Activated CD8-positive, alpha-beta T cell treated with anti-CD3 and anti-CD28 coated beads for 36 hours (primary cell): ENCODE data around the gene RDX. TPM values are rescaled to one million over a fixed set of nuclear protein-coding genes. Genes with fewer than 3 reads are reported as not detected.

ENCODE experiments used
- ATAC-seq: fragments of 200-7000 bp; cut with Tn5 transposase; one replicate; pipeline ENCODE4 v1.10.0; 2021; ENCODE audit warnings: mild to moderate bottlenecking, moderate library complexity
- CTCF ChIA-PET: fragments of 350-600 bp; sonication (Branson Sonifier 250); formaldehyde crosslinking; loops from one replicate; lab custom pipeline; 2021; ENCODE audit warnings: antibody characterized with exemption; lab: Charles Lee
- POLR2A ChIA-PET: fragments of 350-600 bp; sonication (Branson Sonifier 250); formaldehyde crosslinking; loops from one replicate; lab custom pipeline; 2021; ENCODE audit warnings: antibody characterized with exemption; lab: Charles Lee
- DNase-seq: peaks from one replicate; pipeline ENCODE4 v3.0.0-alpha.2; 2020
- H3K27ac Mint-ChIP-seq: one replicate; pipeline ENCODE4 v1.8.0; 2021; ENCODE audit warnings: mild to moderate bottlenecking, mixed read lengths
- H3K27me3 Mint-ChIP-seq: one replicate; pipeline ENCODE4 v1.8.0; 2021; ENCODE audit warnings: mixed read lengths
- H3K36me3 Mint-ChIP-seq: one replicate; pipeline ENCODE4 v1.8.0; 2021; ENCODE audit warnings: low read depth, mixed read lengths
- H3K4me1 Mint-ChIP-seq: one replicate; pipeline ENCODE4 v1.8.0; 2021; ENCODE audit warnings: low read depth, mixed read lengths
- H3K4me3 Mint-ChIP-seq: one replicate; pipeline ENCODE4 v1.8.0; 2021; ENCODE audit warnings: mild to moderate bottlenecking, moderate library complexity, mixed read lengths
- H3K9me3 Mint-ChIP-seq: one replicate; pipeline ENCODE4 v1.8.0; 2021; ENCODE audit warnings: mixed read lengths
- intact Hi-C: fragments of 100-400 bp; cut with micrococcal nuclease; formaldehyde crosslinking; loops from one replicate; pipeline ENCODE4 v1.10.0; 2022
- total RNA-seq, 2 experiments: library from RNA; stranded (reverse); gene quantifications; one replicate each; pipeline ENCODE4 v1.2.3, GENCODE V29; 2021
- TF ChIP-seq, protein P1 (sequence below): fragments of 200-600 bp; IDR thresholded peaks from one replicate; pipeline ENCODE4 v1.8.0; 2022; ENCODE audit warnings: antibody characterized with exemption, mild to moderate bottlenecking

The RDX gene
- total RNA-seq, 2 experiments from 2014 or later, result 37.8 to 41.2 TPM

GRCh38 chr11:110269996-110270395, 26.4 kb downstream of the RDX start:
- POLR2A ChIA-PET, result no interaction called here
- H3K27me3 Mint-ChIP-seq, result no peaks in the 10 kb centered on the region
- H3K4me1 Mint-ChIP-seq, result peaks cover 1% of the 10 kb centered on the region
- CTCF ChIA-PET, result no interaction called here
- TF ChIP-seq, protein P1, sequence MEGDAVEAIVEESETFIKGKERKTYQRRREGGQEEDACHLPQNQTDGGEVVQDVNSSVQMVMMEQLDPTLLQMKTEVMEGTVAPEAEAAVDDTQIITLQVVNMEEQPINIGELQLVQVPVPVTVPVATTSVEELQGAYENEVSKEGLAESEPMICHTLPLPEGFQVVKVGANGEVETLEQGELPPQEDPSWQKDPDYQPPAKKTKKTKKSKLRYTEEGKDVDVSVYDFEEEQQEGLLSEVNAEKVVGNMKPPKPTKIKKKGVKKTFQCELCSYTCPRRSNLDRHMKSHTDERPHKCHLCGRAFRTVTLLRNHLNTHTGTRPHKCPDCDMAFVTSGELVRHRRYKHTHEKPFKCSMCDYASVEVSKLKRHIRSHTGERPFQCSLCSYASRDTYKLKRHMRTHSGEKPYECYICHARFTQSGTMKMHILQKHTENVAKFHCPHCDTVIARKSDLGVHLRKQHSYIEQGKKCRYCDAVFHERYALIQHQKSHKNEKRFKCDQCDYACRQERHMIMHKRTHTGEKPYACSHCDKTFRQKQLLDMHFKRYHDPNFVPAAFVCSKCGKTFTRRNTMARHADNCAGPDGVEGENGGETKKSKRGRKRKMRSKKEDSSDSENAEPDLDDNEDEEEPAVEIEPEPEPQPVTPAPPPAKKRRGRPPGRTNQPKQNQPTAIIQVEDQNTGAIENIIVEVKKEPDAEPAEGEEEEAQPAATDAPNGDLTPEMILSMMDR, result no peak
- H3K4me3 Mint-ChIP-seq, result no peak overlapping the region
- no peak overlapping the region for H3K27ac Mint-ChIP-seq
- DNase-seq (no peak), ATAC-seq (no peak)
- H3K36me3 Mint-ChIP-seq, result peaks cover 26% of the 10 kb centered on the region
- intact Hi-C loops, result no loop called here
- H3K9me3 Mint-ChIP-seq, result no peaks in the 10 kb centered on the region

GRCh38 chr11:110268441-110268840, 28.0 kb downstream of the RDX start:
- Mint-ChIP-seq H3K27me3 (no peaks in the 10 kb centered on the region), H3K27ac (no peak overlapping the region), H3K4me1 (peaks cover 1% of the 10 kb centered on the region), H3K36me3 (peaks cover 31% of the 10 kb centered on the region), H3K9me3 (no peaks in the 10 kb centered on the region), H3K4me3 (no peak overlapping the region)
- intact Hi-C loops, result no loop called here
- CTCF ChIA-PET, result interaction anchor here (0.7 to 1.7 kb wide), 6 partner anchors 17 to 109 kb away, joined by 3 to 6 read pairs (median 4); no protein-coding TSS in a partner anchor
- no peak for DNase-seq
- no peak for ATAC-seq
- TF ChIP-seq, protein P1, result no peak
- POLR2A ChIA-PET, result no interaction called here

DNA sequence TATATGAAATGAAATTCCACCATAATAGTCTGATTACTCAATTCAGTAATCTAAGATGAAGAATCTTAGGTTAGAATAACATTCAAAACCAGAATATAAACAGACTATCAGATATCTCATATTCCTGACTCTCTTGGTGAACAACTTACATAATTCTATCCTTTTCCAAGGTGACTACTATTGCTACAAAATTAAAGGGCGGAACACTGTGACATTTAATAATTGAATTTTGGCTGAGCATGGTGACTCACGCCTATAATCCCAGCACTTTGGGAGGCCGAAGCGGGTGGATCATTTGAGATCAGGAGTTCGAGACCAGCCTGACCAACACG, 34.4 kb downstream of the RDX start:
- CTCF ChIA-PET, result no interaction called here
- intact Hi-C loops, result no loop called here
- ATAC-seq (no peak), DNase-seq (no peak)
- TF ChIP-seq, protein P1, result no peak
- Mint-ChIP-seq H3K27me3 (no peaks in the 10 kb centered on the region), H3K27ac (no peak overlapping the region), H3K4me1 (peaks cover 2% of the 10 kb centered on the region), H3K36me3 (peaks cover 39% of the 10 kb centered on the region), H3K4me3 (no peak overlapping the region), H3K9me3 (no peaks in the 10 kb centered on the region)
- POLR2A ChIA-PET, result interaction anchor here (0.6 kb wide), 1 partner anchor 56 kb away, joined by 3 read pairs; no protein-coding TSS in a partner anchor

GRCh38 chr11:110261195-110262071, 35.0 kb downstream of the RDX start:
- no peak overlapping the region for H3K27ac Mint-ChIP-seq
- H3K4me3 Mint-ChIP-seq, result no peak overlapping the region
- DNase-seq (no peak), ATAC-seq (no peak)
- no peaks in the 10 kb centered on the region for H3K9me3 Mint-ChIP-seq
- peaks cover 39% of the 10 kb centered on the region for H3K36me3 Mint-ChIP-seq
- TF ChIP-seq, protein P1, result no peak
- intact Hi-C loops, result no loop called here
- H3K4me1 Mint-ChIP-seq, result peaks cover 2% of the 10 kb centered on the region
- no peaks in the 10 kb centered on the region for H3K27me3 Mint-ChIP-seq
- ChIA-PET CTCF (interaction anchor here (1.0 kb wide), 1 partner anchor 33 kb away, joined by 4 read pairs; no protein-coding TSS in a partner anchor), POLR2A (no interaction called here)

DNA sequence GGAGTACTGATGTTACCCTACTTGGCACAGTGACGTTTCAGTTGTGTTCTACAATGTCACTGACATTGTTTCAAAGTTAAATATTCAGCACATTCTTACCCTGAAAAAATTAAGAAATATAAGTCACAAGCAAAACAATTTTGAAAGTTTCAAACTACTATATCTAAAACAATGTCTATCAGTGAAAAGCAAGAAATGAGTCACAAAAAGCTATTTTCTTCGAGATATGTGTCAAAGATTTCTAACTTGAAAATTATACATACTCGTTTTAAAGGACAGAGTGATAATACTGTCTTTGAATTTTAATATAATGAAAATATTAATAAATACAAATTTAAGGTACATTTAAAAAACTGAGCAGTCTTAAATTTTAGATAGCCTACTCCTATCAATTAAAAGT, 42.9 kb downstream of the RDX start:
- Mint-ChIP-seq H3K9me3 (no peaks in the 10 kb centered on the region), H3K27me3 (no peaks in the 10 kb centered on the region), H3K4me3 (no peak overlapping the region), H3K27ac (no peak overlapping the region), H3K4me1 (peaks cover 6% of the 10 kb centered on the region), H3K36me3 (peaks cover 21% of the 10 kb centered on the region)
- intact Hi-C loops, result no loop called here
- POLR2A ChIA-PET, result no interaction called here
- CTCF ChIA-PET, result no interaction called here
- ATAC-seq, result no peak
- DNase-seq, result no peak
- TF ChIP-seq, protein P1, result no peak
